HepG2 (cell line): ENCODE data around the gene USF2. TPM values are rescaled to one million over a fixed set of nuclear protein-coding genes. Genes with fewer than 3 reads are reported as not detected.

Experiments used
- ARHGAP35 ChIP-seq: sonication (generic); formaldehyde crosslinking; IDR thresholded peaks from 2 replicates; pipeline ENCODE4 v1.9.0; 2022; ENCODE audit warnings: mild to moderate bottlenecking, inconsistent platforms, moderate library complexity, missing genetic modification reagents, borderline replicate concordance
- FOXM1 ChIP-seq: sonication (generic); formaldehyde crosslinking; IDR thresholded peaks from 2 replicates; pipeline ENCODE4 v1.5.0; 2020; ENCODE audit warnings: missing genetic modification reagents
- HDAC1 ChIP-seq: sonication (generic); formaldehyde crosslinking; IDR thresholded peaks from 2 replicates; pipeline ENCODE4 v1.5.1; 2020; ENCODE audit warnings: mild to moderate bottlenecking, missing genetic modification reagents
- HMGXB4 ChIP-seq, 2 experiments: sonication (generic) in 1 of 2; formaldehyde crosslinking in 1 of 2; IDR thresholded peaks; 2 replicates each; pipeline versions ENCODE4 v1.4.0 to v1.6.1; 2018 to 2020; ENCODE audit warnings: missing genetic modification reagents in 2 of 2, borderline replicate concordance in 1 of 2, low read depth in 1 of 2, mild to moderate bottlenecking in 1 of 2, missing biosample characterization in 1 of 2
- HNRNPLL ChIP-seq: fragments of 200-400 bp; formaldehyde crosslinking; IDR thresholded peaks from 2 replicates; pipeline ENCODE4 v1.6.1; 2017; ENCODE audit warnings: mild to moderate bottlenecking, low read depth, low read length; ENCODE audit not compliant: poor library complexity, severe bottlenecking
- KDM2A ChIP-seq: sonication (generic); formaldehyde crosslinking; IDR thresholded peaks from 2 replicates; pipeline ENCODE4 v1.4.0; 2020; ENCODE audit warnings: low read depth, missing genetic modification reagents, borderline replicate concordance
- KDM5B ChIP-seq: sonication (generic); formaldehyde crosslinking; IDR thresholded peaks from 2 replicates; pipeline ENCODE4 v1.4.0; 2020; ENCODE audit warnings: missing genetic modification reagents, mild to moderate bottlenecking, borderline replicate concordance
- KMT2B ChIP-seq: IDR thresholded peaks from 2 replicates; pipeline ENCODE4 v1.6.1; 2016; ENCODE audit warnings: missing genetic modification reagents, missing compliant biosample characterization
- NFE2L2 ChIP-seq: fragments of 150-350 bp; IDR thresholded peaks from 2 replicates; pipeline ENCODE4 v1.6.1; 2014; ENCODE audit warnings: low read length
- NFYC ChIP-seq: IDR thresholded peaks from 2 replicates; pipeline ENCODE4 v1.6.1; 2016; ENCODE audit warnings: missing genetic modification reagents, missing compliant biosample characterization
- PHF5A ChIP-seq: IDR thresholded peaks from one replicate; pipeline ENCODE4 v1.6.1; 2018; ENCODE audit warnings: low read depth, missing genetic modification reagents; ENCODE audit not compliant: unreplicated experiment
- POLR2A ChIP-seq, 2 experiments: IDR thresholded peaks; 2 replicates each; pipeline ENCODE4 v1.6.1; 2011; ENCODE audit warnings: low read depth in 2 of 2, low read length in 2 of 2, mild to moderate bottlenecking in 1 of 2, moderate library complexity in 1 of 2; ENCODE audit not compliant: insufficient read depth in 1 of 2
- RXRA ChIP-seq: sonication (generic); formaldehyde crosslinking; IDR thresholded peaks from 2 replicates; pipeline ENCODE4 v1.5.1; 2020; ENCODE audit warnings: missing genetic modification reagents
- UBTF ChIP-seq: sonication (generic); formaldehyde crosslinking; IDR thresholded peaks from 2 replicates; pipeline ENCODE4 v1.4.0; 2020; ENCODE audit warnings: mild to moderate bottlenecking, missing genetic modification reagents
- ZBTB8A ChIP-seq: sonication (generic); formaldehyde crosslinking; IDR thresholded peaks from 2 replicates; pipeline ENCODE4 v1.4.0; 2020; ENCODE audit warnings: mild to moderate bottlenecking, low read depth, missing genetic modification reagents, borderline replicate concordance
- ZFP62 ChIP-seq: sonication (generic); formaldehyde crosslinking; IDR thresholded peaks from 2 replicates; pipeline ENCODE4 v1.4.0; 2020; ENCODE audit warnings: missing genetic modification reagents
- ZGPAT ChIP-seq: IDR thresholded peaks from 2 replicates; pipeline ENCODE4 v1.6.1; 2016; ENCODE audit warnings: mild to moderate bottlenecking
- ZKSCAN8 ChIP-seq: IDR thresholded peaks from 2 replicates; pipeline ENCODE4 v1.6.1; 2016; ENCODE audit warnings: borderline replicate concordance, missing genetic modification reagents, missing compliant biosample characterization
- ZNF121 ChIP-seq: sonication (generic); formaldehyde crosslinking; IDR thresholded peaks from 2 replicates; pipeline ENCODE4 v1.5.0; 2020; ENCODE audit warnings: mild to moderate bottlenecking, missing genetic modification reagents
- ZNF337 ChIP-seq: sonication (generic); formaldehyde crosslinking; IDR thresholded peaks from 2 replicates; pipeline ENCODE4 v1.5.1; 2020; ENCODE audit warnings: missing genetic modification reagents, low read depth, mild to moderate bottlenecking, borderline replicate concordance
- ZNF383 ChIP-seq: sonication (generic); formaldehyde crosslinking; IDR thresholded peaks from 2 replicates; pipeline ENCODE4 v1.4.0; 2020; ENCODE audit warnings: missing genetic modification reagents, mild to moderate bottlenecking, borderline replicate concordance
- ZNF446 ChIP-seq: sonication (generic); formaldehyde crosslinking; IDR thresholded peaks from 2 replicates; pipeline ENCODE4 v1.5.0; 2020; ENCODE audit warnings: mild to moderate bottlenecking, missing genetic modification reagents
- ZNF557 ChIP-seq: sonication (generic); formaldehyde crosslinking; IDR thresholded peaks from 2 replicates; pipeline ENCODE4 v1.4.0; 2020; ENCODE audit warnings: missing genetic modification reagents
- ZNF691 ChIP-seq: sonication (generic); formaldehyde crosslinking; IDR thresholded peaks from 2 replicates; pipeline ENCODE4 v1.4.0; 2020; ENCODE audit warnings: missing genetic modification reagents, low read depth, mild to moderate bottlenecking, borderline replicate concordance
- ZSCAN20 ChIP-seq: sonication (generic); formaldehyde crosslinking; IDR thresholded peaks from 2 replicates; pipeline ENCODE4 v1.4.0; 2020; ENCODE audit warnings: missing genetic modification reagents, mild to moderate bottlenecking, borderline replicate concordance
- polyA plus RNA-seq, 8 experiments: library from polyadenylated mRNA; depleted of rRNA in 3 of 8; stranded (reverse) in 7 of 8; unstranded in 1 of 8; fragments of >200 nt; fragmentation: Illumina TruSeq in 4 of 8; extraction: Trizol in 4 of 8; gene quantifications; 2 replicates each; pipeline versions ENCODE4 v1.2.1 to v1.2.3, GENCODE V29; 2011 to 2016; ENCODE audit warnings: low read depth in 4 of 8, missing spikeins in 1 of 8, mixed read lengths in 1 of 8; ENCODE audit not compliant: insufficient read depth in 1 of 8
- total RNA-seq, 5 experiments: library from RNA; depleted of rRNA; stranded (reverse); fragments of >200 nt; fragmentation: Illumina TruSeq; extraction: Trizol; gene quantifications; 2 replicates each; pipeline ENCODE4 v1.2.3, GENCODE V29; 2016; ENCODE audit warnings: low read depth in 1 of 5

Gene USF2
- total and polyA plus RNA-seq, 2 of the 13 experiments (the other 11 are each of a cell fraction or from before 2014, with no cell fraction given) = 54.9 to 106 TPM

GRCh38 chr19:35267353-35267817, 1.4 kb upstream of the USF2 start (continued):
- 0 out of 2 replicates have a peak, but pooled peaks have one; percentile 16 for TF ChIP-seq ZSCAN20
- no peak for TF ChIP-seq ZNF337 (CRISPR knock-in tag)
- TF ChIP-seq ZFP62 (CRISPR knock-in tag) = no peak
- TF ChIP-seq ZNF383 (CRISPR knock-in tag) = no peak
- TF ChIP-seq ZKSCAN8 (CRISPR knock-in tag) = 0 out of 2 replicates have a peak, but pooled peaks have one; percentile 19
- TF ChIP-seq ZNF446 (CRISPR knock-in tag) = no peak
- no peak for TF ChIP-seq NFE2L2
- no peak for TF ChIP-seq FOXM1 (CRISPR knock-in tag)
- TF ChIP-seq KDM2A = peak; percentile 71
- TF ChIP-seq POLR2A (IDR thresholded peaks at IDR 0.05; ENCODE audit: insufficient read depth in 1 of 2, low read depth in 2 of 2, low read length in 2 of 2) = peak; percentile 32 to 51
- peak; percentile 45; the same call in 1 of the 2 replicates for TF ChIP-seq KMT2B
- TF ChIP-seq ZNF557 (CRISPR knock-in tag) = no peak
- peak; percentile 47 for TF ChIP-seq PHF5A (CRISPR knock-in tag)
- no peak for TF ChIP-seq NFYC (CRISPR knock-in tag)
- no peak for TF ChIP-seq HDAC1
- TF ChIP-seq HNRNPLL = peak; percentile 10
- peak; percentile 67; the same call in 1 of the 2 replicates for TF ChIP-seq ZGPAT (CRISPR knock-in tag)
- TF ChIP-seq ZBTB8A = no peak
- 0 out of 4 replicates have a peak, but pooled peaks of 1 of the 2 experiments have one; percentile 28 for TF ChIP-seq HMGXB4 (CRISPR knock-in tag; IDR thresholded peaks at IDR 0.05; ENCODE audit: borderline replicate concordance in 1 of 2, low read depth in 1 of 2)
- TF ChIP-seq ZNF691 (CRISPR knock-in tag) = no peak
- TF ChIP-seq ARHGAP35 (CRISPR knock-in tag) = no peak
- TF ChIP-seq KDM5B (CRISPR knock-in tag) = peak; percentile 64; the same call in 1 of the 2 replicates
- 0 out of 2 replicates have a peak, but pooled peaks have one; percentile 26 for TF ChIP-seq RXRA (CRISPR knock-in tag)
- no peak for TF ChIP-seq ZNF121 (CRISPR knock-in tag)
- TF ChIP-seq UBTF (CRISPR knock-in tag) = peak; percentile 57
